ENCODE results near the gene TRIM31. TPM values are rescaled to one million over a fixed set of nuclear protein-coding genes. Genes with fewer than 3 reads are reported as not detected.

The TRIM31 gene
- total and polyA plus RNA-seq, 9 donors, result not detected

DNA sequence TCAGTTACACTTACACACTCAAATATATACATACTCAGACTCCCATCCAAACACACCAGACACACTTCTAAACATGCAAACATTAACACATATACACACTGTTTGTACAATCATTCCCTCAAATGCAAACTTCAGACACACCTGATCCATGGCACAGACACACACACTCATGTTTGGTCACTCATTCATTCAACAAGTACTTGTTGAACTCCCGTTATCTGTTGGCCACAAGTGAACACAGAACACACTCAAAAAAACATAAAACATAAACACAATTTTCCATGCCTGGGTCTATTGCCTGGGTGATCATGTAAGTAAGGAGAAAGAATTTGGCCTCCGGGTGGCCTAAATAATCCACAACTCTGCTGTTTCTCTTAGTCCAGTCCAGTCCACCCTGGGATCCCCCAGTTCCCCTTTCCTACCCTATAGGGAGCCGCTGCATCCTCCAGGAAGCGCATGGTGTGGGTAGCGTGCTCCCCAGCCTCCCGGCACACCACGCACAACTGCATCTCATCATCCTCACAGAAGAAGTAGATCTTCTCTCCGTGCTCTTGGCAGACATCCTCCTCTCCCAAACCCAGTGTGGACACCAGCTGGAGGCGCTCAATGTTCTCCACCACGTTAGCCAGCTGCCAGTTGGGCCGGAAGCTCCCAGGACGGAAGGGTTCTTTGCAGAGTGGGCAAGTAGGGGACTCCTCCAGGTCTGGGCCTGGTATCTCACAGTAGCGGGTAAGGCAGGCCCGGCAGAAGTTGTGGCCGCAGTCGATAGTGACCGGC lies 47.3 kb upstream of the TRIM31 start:
- intact Hi-C loops (cut with DNase I), result loop anchor here in 1 of 4 donors (5.0 kb wide), 1 partner anchor 1588 kb away; no protein-coding TSS in a partner anchor
- Histone ChIP-seq H3K4me3 (no peak overlapping the region), H3K36me3 (no peaks in the 10 kb centered on the region), H3K9me3 (no peaks in the 10 kb centered on the region), H3K4me1 (ENCODE audit: insufficient read depth) (no peaks in the 10 kb centered on the region), H3K27me3 (no peaks in the 10 kb centered on the region), H3K27ac (no peak overlapping the region)
- TF ChIP-seq CTCF (IDR thresholded peaks at IDR 0.05) (no peak), EP300 (IDR thresholded peaks at IDR 0.05) (no peak), POLR2A (IDR thresholded peaks at IDR 0.05) (no peak)
- no peak for DNase-seq
- WGBS, 3 donors, result 79 to 84% (median 79%) methylated on average over 17 of the region's 17 CpGs

- intact Hi-C loops (cut with DNase I), result no loop called here
- Histone ChIP-seq H3K4me1 (ENCODE audit: insufficient read depth) (no peaks in the 10 kb centered on the region), H3K27me3 (no peaks in the 10 kb centered on the region), H3K36me3 (no peaks in the 10 kb centered on the region), H3K9me3 (no peaks in the 10 kb centered on the region), H3K4me3 (no peak overlapping the region), H3K27ac (no peak overlapping the region)
- TF ChIP-seq POLR2A (IDR thresholded peaks at IDR 0.05), result no peak
- TF ChIP-seq EP300 (IDR thresholded peaks at IDR 0.05), result no peak
- no peak for TF ChIP-seq CTCF (IDR thresholded peaks at IDR 0.05)
- 55 to 66% (median 63%) methylated on average over 3 of the region's 3 CpGs for WGBS, 3 donors
- DNase-seq, result no peak
Measured at GRCh38 chr6:30158475-30159040, 45.7 kb upstream of the TRIM31 start.

DNA sequence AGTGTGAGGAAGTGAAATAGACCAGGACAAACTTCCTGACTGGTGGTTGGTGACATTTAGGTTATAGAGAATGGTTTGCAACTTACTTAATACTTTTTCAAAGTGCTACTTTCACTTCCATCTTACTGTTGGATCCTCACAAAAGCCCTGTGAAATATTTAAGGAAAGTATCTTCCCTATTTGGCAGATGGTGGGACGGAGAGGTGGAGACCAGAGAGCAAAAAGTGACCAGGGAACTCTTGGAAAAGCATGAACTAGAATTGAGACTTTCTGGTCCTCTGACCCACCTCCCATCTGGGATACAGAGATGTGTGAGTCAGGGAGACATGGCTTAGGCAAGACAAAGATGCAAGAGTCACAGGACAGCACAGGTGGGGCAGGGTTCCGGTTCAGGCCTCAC lies 45.1 kb upstream of the TRIM31 start:
- TF ChIP-seq CTCF (IDR thresholded peaks at IDR 0.05) (no peak), EP300 (IDR thresholded peaks at IDR 0.05) (no peak), POLR2A (IDR thresholded peaks at IDR 0.05) (no peak)
- WGBS, 3 donors, result 82 to 84% (median 83%) methylated on average over 2 of the region's 2 CpGs

DNA sequence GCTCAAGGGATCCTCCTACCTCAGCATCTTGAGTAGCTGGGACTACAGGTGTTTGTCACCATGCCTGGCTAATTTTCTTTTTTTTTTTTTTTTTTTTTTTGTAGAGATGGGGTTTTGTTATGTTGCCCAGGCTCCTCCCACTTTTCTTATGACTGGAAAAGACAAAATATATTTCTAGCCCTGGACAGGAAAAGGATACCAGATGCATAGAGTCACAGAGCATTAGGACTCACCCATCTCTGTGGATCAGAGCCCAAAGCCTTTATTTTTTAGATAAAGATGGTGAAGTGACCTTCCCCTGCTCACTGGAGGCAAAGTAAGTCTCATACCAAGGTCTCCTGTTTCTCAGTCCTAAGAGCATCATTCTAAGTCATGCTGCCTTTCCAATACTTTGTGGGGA lies 44.7 kb upstream of the TRIM31 start:
- H3K27ac ChIP-seq, result no peak overlapping the region
- H3K4me3 ChIP-seq, result no peak overlapping the region
- H3K36me3 ChIP-seq, result no peaks in the 10 kb centered on the region
- intact Hi-C loops (cut with DNase I), result no loop called here
- TF ChIP-seq POLR2A (IDR thresholded peaks at IDR 0.05) (no peak), EP300 (IDR thresholded peaks at IDR 0.05) (no peak), CTCF (IDR thresholded peaks at IDR 0.05) (no peak)
- no peaks in the 10 kb centered on the region for H3K4me1 ChIP-seq (ENCODE audit: insufficient read depth)
- no peaks in the 10 kb centered on the region for H3K9me3 ChIP-seq
- H3K27me3 ChIP-seq, result no peaks in the 10 kb centered on the region
- no peak for DNase-seq

More for the DNA sequence above, 45.1 kb upstream of the TRIM31 start:
- Histone ChIP-seq H3K27me3 (no peaks in the 10 kb centered on the region), H3K4me3 (no peak overlapping the region), H3K36me3 (no peaks in the 10 kb centered on the region), H3K27ac (no peak overlapping the region), H3K4me1 (ENCODE audit: insufficient read depth) (no peaks in the 10 kb centered on the region), H3K9me3 (no peaks in the 10 kb centered on the region)
- intact Hi-C loops (cut with DNase I), result no loop called here
- DNase-seq, result no peak
